ENCODE results near the gene HYAL3.
"Not testable (repeated sequence)": the region's sequence is repeated elsewhere in the genome, so short reads cannot be mapped to it uniquely, and the experiment has no call there.

Gene HYAL3

GRCh38 chr3:50269977-50270413 lies 29.2 kb downstream of the HYAL3 start:
- DNase-seq (ENCODE audit: low read depth) = no peak

GRCh38 chr3:50269460-50269859 lies 29.7 kb downstream of the HYAL3 start:
- DNase-seq (ENCODE audit: low read depth) = no peak

GRCh38 chr3:50268703-50269451 lies 30.3 kb downstream of the HYAL3 start, which contains the start of gene SEMA3B:
Gene SEMA3B (plus strand): TSS chr3:50269147. CDS start chr3:50269241, 94 bp downstream.
- no peak for DNase-seq (ENCODE audit: low read depth)

GRCh38 chr3:50268276-50268675 lies 30.9 kb downstream of the HYAL3 start:
- DNase-seq (ENCODE audit: low read depth) = no peak

GRCh38 chr3:50267280-50267913 lies 31.8 kb downstream of the HYAL3 start:
- DNase-seq (ENCODE audit: low read depth) = no peak

- no peak for DNase-seq (ENCODE audit: low read depth)
These were observed 32.4 kb downstream of the HYAL3 start for GRCh38 chr3:50266836-50267235.

GRCh38 chr3:50266017-50266416 lies 33.2 kb downstream of the HYAL3 start:
- DNase-seq (ENCODE audit: low read depth) = no peak

- no peak for DNase-seq (ENCODE audit: low read depth)
These were observed 33.6 kb downstream of the HYAL3 start for GRCh38 chr3:50265571-50265970.

GRCh38 chr3:50264964-50265485 lies 34.2 kb downstream of the HYAL3 start:
- DNase-seq (ENCODE audit: low read depth) = no peak

- DNase-seq (ENCODE audit: low read depth) = peak; percentile 80
These were observed 34.7 kb downstream of the HYAL3 start for GRCh38 chr3:50264383-50264963.

GRCh38 chr3:50263478-50264382 lies 35.5 kb downstream of the HYAL3 start:
- no peak for DNase-seq (ENCODE audit: low read depth)

GRCh38 chr3:50262778-50263177 lies 36.4 kb downstream of the HYAL3 start:
- no peak for DNase-seq (ENCODE audit: low read depth)

GRCh38 chr3:50262200-50262599 lies 37.0 kb downstream of the HYAL3 start:
- DNase-seq (ENCODE audit: low read depth) = not testable (repeated sequence)

- no peak for DNase-seq (ENCODE audit: low read depth)
These were observed 37.7 kb downstream of the HYAL3 start for GRCh38 chr3:50261505-50261904.

GRCh38 chr3:50260942-50261441 lies 38.2 kb downstream of the HYAL3 start:
- no peak for DNase-seq (ENCODE audit: low read depth)

GRCh38 chr3:50260027-50260941 lies 38.9 kb downstream of the HYAL3 start:
- DNase-seq (ENCODE audit: low read depth) = no peak

GRCh38 chr3:50259432-50260026 lies 39.7 kb downstream of the HYAL3 start:
- no peak for DNase-seq (ENCODE audit: low read depth)

GRCh38 chr3:50258979-50259378 lies 40.2 kb downstream of the HYAL3 start:
- DNase-seq (ENCODE audit: low read depth) = no peak

GRCh38 chr3:50258029-50258680 lies 41.0 kb downstream of the HYAL3 start:
- DNase-seq (ENCODE audit: low read depth) = no peak

All from non-pigmented ciliary epithelial cell (primary cell).